ENCODE data around the gene OSBPL1A. TPM values are rescaled to one million over a fixed set of nuclear protein-coding genes. Genes with fewer than 3 reads are reported as not detected.

Gene OSBPL1A
- total RNA-seq, 1 donor from 2014 or later: 50.6 TPM

GRCh38 chr18:24315170-24315569 lies 82.5 kb downstream of the OSBPL1A start:
- no peaks in the 10 kb centered on the region for H3K4me1 ChIP-seq
- intact Hi-C loops (cut with DNase I): no loop called here
- no peaks in the 10 kb centered on the region for H3K27me3 ChIP-seq (ENCODE audit: low read depth)
- no peak overlapping the region for H3K27ac ChIP-seq
- H3K9me3 ChIP-seq: no peaks in the 10 kb centered on the region
- no peak overlapping the region for H3K4me3 ChIP-seq
- peaks cover 18% of the 10 kb centered on the region for H3K36me3 ChIP-seq
- TF ChIP-seq CTCF (IDR thresholded peaks at IDR 0.05): no peak
- DNase-seq: no peak
- ATAC-seq: no peak

GRCh38 chr18:24306201-24306600 lies 91.4 kb downstream of the OSBPL1A start:
- Histone ChIP-seq H3K36me3 (peaks cover 13% of the 10 kb centered on the region), H3K27me3 (ENCODE audit: low read depth) (no peaks in the 10 kb centered on the region), H3K9me3 (no peaks in the 10 kb centered on the region), H3K4me1 (no peaks in the 10 kb centered on the region), H3K27ac (no peak overlapping the region), H3K4me3 (no peak overlapping the region)
- DNase-seq (no peak), ATAC-seq (no peak)
- intact Hi-C loops (cut with DNase I): no loop called here
- TF ChIP-seq CTCF (IDR thresholded peaks at IDR 0.05): no peak

GRCh38 chr18:24300703-24301102 lies 96.9 kb downstream of the OSBPL1A start:
- Histone ChIP-seq H3K27ac (no peak overlapping the region), H3K4me1 (no peaks in the 10 kb centered on the region), H3K36me3 (peaks cover 10% of the 10 kb centered on the region), H3K4me3 (no peak overlapping the region), H3K27me3 (ENCODE audit: low read depth) (no peaks in the 10 kb centered on the region), H3K9me3 (no peaks in the 10 kb centered on the region)
- no peak for TF ChIP-seq CTCF (IDR thresholded peaks at IDR 0.05)
- intact Hi-C loops (cut with DNase I): no loop called here
- ATAC-seq: no peak
- DNase-seq: no peak

GRCh38 chr18:24296276-24296675 lies 101.3 kb downstream of the OSBPL1A start:
- TF ChIP-seq CTCF (IDR thresholded peaks at IDR 0.05): no peak
- Histone ChIP-seq H3K36me3 (no peaks in the 10 kb centered on the region), H3K4me3 (no peak overlapping the region), H3K4me1 (no peaks in the 10 kb centered on the region), H3K27me3 (ENCODE audit: low read depth) (no peaks in the 10 kb centered on the region), H3K9me3 (no peaks in the 10 kb centered on the region), H3K27ac (no peak overlapping the region)
- DNase-seq: no peak
- intact Hi-C loops (cut with DNase I): no loop called here
- no peak for ATAC-seq

GRCh38 chr18:24293254-24293653 lies 104.4 kb downstream of the OSBPL1A start:
- H3K27ac ChIP-seq: no peak overlapping the region
- intact Hi-C loops (cut with DNase I): no loop called here
- H3K9me3 ChIP-seq: no peaks in the 10 kb centered on the region
- no peak for TF ChIP-seq CTCF (IDR thresholded peaks at IDR 0.05)
- H3K36me3 ChIP-seq: no peaks in the 10 kb centered on the region
- H3K27me3 ChIP-seq (ENCODE audit: low read depth): no peaks in the 10 kb centered on the region
- no peak for ATAC-seq
- H3K4me3 ChIP-seq: no peak overlapping the region
- no peaks in the 10 kb centered on the region for H3K4me1 ChIP-seq
- no peak for DNase-seq

- Histone ChIP-seq H3K9me3 (no peaks in the 10 kb centered on the region), H3K4me3 (no peak overlapping the region), H3K4me1 (peaks cover 20% of the 10 kb centered on the region), H3K36me3 (no peaks in the 10 kb centered on the region), H3K27ac (no peak overlapping the region), H3K27me3 (ENCODE audit: low read depth) (no peaks in the 10 kb centered on the region)
- DNase-seq (no peak), ATAC-seq (no peak)
- TF ChIP-seq CTCF (IDR thresholded peaks at IDR 0.05): no peak
- intact Hi-C loops (cut with DNase I): no loop called here
These were observed 119.0 kb downstream of the OSBPL1A start for GRCh38 chr18:24278591-24278990.
